ENCODE data around the gene MCTP1.

The MCTP1 gene

DNA sequence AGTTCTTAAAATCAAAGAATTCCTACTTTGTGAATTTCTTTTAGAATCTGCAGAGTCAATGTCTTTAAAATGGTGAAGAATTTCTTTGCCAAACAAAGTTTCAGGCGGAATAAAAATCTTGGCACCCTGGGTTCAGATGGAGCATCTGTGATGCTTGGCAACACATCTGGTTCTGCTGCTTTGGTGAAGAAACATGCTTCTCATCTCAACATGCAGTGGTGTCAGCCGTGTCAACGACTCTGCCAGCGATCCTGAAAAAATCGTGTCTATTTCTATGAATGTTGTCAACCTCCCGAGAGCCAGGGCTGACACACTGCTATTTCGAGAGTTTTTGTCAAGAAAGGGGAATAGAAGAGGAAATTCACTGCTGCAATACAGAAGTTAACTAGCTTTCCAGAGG is 514.9 kb downstream of the MCTP1 start:
- no peak for DNase-seq (ENCODE audit: low read depth, low spot score)

DNA sequence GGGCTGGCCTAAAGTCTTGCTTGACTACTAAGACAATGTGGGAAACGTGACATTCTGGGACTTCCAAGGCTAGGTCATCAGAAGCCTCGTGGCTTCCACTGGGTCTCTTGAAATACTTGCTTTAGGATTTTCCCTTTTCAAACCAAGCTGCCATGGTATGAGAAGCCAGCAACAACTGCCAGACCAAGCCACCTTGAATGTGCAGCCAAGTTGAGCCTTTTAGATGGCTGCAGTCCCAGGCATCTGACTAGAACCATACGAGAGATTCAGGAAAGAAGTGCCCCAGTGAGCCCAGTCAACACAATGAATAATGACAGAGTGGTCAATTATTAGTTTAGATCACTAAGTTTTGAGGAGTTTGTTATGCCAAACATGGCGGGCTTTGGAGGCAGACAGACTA is 523.1 kb downstream of the MCTP1 start:
- DNase-seq (ENCODE audit: low read depth, low spot score) = no peak

DNA sequence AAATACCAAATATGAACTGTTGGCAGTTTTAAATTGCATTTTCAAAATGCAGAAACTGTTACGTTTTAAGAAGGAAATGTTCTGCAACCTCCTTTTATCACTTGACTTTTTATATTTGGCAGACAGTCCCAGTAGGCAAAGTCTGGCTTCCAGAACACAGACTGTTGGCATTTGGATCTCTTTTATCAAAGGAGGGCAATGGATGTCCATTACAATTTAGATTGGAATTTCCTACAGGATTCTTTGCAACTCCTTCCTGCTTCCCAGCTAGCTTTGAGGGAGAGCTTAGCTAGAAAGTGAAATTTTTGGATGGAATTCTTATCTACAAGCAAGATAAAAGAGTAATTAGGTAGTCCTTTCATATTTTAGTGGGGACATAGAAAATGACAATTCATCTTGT is 523.8 kb downstream of the MCTP1 start:
- DNase-seq (ENCODE audit: low read depth, low spot score) = no peak

DNA sequence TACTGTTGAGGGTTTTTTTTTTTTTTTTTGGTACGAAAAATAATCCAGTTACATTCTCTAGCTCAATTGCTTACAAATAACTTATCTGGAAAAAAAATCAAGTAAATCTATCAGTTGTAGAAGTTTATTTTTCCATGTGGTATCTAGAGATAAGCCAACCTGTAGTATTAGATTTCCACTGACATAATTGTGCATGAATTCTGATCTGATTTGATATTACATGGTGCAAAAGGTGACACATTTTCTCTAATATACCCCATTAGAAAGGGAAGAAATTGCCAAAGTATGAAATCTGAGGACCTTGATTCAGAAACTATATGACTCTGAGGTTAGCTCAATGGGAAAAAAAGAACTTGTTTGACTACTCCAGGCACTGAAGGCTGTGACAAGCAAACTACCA is 524.9 kb downstream of the MCTP1 start:
- DNase-seq (ENCODE audit: low read depth, low spot score) = no peak

DNA sequence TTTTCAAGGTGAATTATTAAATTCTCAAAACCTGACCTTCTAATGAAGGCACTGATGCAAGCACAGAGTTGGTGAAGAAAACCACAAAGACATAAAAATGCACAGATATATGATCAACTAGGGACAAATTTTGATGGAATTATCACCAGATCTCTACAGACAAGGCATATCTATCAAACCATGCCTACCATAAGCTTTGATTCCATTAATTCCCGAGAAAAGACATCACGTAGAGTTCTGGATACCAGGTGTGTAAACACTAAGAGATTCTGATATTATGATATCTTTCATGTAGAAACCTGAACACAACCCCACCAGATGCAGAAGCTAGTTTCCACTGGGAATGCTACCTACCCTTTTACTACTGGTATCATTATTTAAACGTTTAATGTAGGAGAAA is 525.9 kb downstream of the MCTP1 start:
- DNase-seq (ENCODE audit: low read depth, low spot score) = no peak

DNA sequence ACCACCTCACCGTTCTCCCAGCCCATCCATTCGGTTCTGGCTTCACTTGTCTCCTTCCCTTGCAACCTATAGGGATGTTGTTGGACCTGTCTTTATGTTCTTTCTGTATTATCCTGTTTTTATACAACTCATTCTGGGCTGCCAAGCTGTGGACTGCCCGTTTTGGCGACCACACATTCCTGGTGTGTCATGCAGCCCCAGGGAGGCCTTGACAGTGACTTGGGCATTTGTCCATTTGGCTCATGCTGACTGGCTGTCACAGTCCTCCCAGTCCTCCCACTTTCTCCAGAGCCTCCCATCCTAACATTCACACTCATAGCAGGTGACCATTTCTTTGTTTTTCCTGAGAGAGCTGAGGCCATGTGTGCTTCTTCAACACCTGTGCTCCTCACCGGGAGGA is 530.1 kb downstream of the MCTP1 start:
- DNase-seq (ENCODE audit: low read depth, low spot score) = peak; percentile 20

DNA sequence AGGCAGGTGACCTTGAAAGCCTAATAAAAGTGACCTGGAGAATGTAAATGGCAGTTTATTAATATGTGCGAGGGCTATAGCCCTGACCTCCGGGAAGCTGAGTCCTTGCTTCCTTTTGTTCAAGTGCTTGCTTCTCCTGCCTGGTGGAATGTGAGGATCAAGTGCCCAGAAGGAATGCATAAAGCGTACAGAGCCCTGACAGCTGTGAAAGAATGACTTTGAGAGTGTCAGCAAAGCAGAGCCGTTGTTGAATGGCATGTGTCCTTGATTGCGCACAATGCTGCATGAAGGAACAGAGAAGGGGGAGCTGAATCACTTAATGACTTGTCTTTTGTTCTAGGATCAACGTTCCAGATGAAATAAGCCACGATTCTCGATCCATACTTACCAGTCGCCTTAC is 533.4 kb downstream of the MCTP1 start:
- DNase-seq (ENCODE audit: low read depth, low spot score) = peak; percentile 39

DNA sequence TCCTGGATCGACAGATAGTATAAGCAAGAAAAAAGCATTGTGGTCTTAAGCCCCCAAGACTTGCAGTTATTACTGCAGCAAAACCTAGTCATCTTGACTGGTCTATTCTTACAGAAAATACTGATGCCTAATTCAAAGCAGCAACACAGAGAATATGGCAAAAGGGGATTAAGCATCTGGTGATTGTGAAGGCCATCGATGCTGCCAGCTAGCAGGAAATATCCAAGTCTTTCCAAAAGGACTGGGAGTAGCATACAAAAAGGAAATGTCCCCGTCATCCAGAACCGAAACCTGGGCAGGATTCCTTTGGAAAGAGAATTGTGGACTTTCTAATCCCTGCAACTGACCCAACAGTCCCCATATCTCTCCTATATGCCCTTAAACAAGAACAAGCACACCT is 534.2 kb downstream of the MCTP1 start:
- no peak for DNase-seq (ENCODE audit: low read depth, low spot score)

DNA sequence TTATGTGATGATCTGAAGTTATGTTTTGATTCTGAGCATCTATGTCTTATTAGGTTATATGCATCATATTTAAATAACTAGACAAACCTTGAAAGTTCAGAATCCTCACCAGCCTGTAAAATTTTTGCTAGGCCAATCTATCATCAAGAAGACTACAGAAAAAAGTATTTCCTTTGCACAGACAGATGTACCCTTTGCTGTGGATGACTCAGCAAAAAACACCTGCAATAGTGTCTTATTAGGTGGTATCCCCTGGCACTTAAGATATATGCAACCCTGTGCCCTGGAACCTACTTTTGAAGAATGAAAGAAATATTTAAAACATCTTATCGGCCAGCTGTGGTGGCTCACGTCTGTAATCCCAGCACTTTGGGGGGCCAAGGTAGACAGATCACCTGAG is 535.9 kb downstream of the MCTP1 start:
- DNase-seq (ENCODE audit: low read depth, low spot score) = no peak

DNA sequence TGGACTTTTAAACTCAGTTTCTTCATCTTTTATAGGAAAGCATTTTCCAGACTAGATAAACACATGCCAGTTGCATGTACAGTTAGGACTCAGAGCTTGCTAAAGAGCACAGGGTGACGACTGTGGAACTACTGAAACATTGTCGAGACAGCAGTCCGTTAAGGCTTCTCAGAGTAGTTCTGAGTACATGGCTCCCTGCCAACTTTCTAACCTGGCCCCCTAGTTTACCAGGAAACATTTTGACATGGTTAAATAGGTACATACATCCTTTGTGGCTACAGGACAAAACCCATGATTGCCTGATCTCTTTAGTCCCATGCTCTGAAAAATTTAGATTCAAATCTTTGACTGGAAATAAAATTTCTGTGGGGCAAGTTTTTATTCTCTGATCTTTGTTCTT is 536.7 kb downstream of the MCTP1 start:
- DNase-seq (ENCODE audit: low read depth, low spot score) = no peak

DNA sequence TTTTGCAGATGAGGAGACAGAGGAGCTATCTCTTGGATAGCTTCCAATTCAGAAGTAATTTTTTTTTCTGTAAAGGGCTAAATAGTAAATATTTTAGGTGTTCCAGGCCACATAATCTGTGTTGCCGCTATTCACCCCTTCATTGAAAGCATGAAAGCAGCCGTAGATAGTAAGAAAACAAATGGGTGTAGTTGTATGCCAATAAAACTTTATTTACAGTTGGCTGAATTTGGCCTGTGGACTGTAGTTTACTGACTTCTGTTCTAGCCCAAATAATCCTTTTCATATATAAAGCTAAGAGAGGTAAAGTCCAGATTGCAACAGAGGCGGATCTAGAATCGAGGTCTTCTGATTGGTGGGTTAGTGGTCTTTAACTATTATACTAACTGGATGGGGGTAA is 537.5 kb downstream of the MCTP1 start:
- no peak for DNase-seq (ENCODE audit: low read depth, low spot score)

DNA sequence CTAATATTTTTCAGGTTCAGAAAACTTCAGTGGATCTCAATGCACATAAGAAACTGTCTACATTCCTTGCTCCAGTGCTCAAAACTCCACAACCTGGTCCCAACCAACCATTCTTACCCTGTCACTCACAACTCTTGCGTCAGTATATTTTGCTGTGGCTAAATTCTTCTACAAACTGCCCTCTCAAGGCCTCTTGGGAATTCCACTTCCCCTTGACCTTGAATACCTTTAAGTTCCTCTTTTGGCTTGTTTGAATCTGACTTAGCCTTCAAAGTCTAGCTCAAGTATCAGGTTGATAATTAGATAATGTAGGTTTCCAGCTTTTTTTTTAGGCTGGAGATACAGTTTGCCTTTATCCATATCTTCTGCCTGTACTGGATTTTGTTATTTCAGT is 538.2 kb downstream of the MCTP1 start:
- peak; percentile 20 for DNase-seq (ENCODE audit: low read depth, low spot score)

DNA sequence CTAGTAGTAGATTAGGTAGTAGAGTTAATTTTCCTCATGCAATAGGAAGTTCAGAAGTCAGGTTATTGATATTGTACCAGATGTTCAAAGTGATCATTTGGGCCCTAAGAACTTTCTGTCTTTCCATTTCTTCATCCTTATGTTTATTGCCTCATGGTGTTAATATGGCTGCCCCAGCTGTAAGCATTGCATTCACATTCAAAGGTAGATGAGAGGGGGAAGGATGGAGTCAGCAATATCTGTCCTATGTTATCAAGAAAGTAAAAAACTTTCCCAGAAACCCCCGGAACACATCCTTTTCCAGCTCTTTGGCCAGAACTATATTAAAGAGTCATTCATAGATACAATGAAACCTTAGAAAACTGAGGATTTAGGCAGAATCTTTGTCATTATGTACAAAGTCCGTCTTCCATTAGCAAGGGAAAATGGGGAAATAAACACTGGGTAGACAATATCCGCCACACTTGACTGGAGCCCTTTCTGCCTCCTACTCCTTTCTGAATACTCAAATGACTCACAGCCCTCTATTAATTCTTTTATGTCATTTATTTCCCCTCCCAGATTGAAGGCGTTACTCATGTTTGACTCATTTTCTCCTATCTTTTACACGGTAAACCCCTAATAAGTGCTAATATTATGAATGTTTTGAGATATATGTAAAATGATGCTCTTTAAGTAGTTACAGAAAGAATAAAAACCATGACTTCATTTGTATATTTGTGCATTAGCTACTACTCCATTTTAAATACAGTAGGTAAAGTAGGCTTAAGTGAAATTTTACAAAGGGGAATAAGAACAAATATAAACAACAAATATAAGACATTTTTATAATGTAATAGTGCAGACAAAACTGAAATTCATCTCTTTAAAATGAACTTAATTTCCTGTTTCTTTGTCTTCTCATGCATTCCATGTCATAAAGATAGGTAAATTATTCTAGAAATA is 538.8 kb downstream of the MCTP1 start:
- peak; percentile 53 for DNase-seq (ENCODE audit: low read depth, low spot score)

DNA sequence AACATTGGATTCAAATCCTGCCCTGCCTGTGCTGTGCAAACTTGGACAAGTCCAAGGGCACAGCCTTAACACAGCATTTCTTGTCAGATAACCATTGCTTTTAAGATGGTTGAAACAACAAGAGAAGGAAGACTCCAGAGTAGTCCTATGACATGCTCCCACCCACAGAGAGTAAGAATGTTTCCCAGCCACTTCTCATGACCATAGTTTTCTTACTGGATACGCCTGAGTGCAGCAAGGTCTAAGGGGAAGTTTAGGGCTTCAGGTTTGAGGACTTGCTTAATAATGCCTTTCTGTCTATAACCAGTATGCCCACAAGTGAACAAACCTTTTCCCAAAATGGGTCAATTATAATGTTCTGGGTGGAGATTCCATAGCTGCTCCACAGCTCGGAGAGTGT is 540.0 kb downstream of the MCTP1 start:
- DNase-seq (ENCODE audit: low read depth, low spot score) = no peak

DNA sequence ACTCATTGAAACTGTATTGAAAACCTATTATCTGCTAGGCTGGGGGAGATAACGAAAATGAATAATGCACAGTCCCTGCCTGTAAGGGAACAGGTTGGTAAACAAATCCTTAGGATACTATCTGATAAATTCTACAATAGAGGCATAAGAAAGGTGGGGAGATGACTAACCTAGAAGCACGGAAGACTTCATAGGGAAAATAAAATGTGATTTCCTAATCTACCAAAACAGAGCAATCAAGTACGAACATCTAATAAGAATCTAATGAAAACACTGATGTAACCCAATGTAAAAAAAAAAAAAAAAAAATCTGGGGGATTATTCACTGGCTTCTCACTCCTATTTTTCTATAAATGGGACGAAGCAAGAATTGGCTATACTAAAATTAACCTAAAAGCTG is 542.0 kb downstream of the MCTP1 start:
- DNase-seq (ENCODE audit: low read depth, low spot score) = no peak

DNA sequence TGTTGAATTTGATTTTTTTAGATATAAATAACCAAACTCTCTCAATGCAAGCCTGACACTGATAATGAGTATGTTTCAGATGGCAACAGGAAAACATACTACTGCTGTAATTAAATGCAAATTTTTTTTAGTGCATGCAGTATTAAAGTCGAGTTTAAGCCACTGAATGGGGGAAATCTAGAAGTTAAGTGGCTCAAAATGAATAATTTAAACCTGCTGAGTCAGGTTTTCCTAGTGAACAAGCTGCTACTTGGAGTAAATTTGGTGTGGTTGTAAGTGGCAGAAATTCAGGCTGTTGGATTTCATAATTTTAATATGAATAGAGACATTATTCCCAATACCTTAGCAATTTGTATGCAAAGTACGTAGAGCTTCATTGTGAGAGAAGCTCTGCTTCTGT is 544.6 kb downstream of the MCTP1 start:
- no peak for DNase-seq (ENCODE audit: low read depth, low spot score)

DNA sequence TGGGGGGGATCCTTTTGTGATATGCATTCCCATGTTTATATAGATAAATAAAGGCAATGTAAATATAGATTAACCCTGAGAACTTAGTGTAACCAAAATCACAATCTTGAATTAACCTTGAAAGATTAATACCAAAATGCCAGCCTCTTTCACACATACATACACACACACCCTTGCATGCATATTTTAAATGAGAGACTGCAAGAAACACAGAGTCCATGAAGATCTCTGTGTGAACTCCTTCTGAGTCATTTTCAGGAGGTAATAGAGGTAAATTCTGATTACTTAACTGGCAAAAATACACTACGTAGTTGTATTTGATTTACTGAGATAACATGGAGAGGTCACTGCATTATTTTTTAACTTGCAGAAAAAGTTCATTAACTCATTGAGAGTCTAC is 548.4 kb downstream of the MCTP1 start:
- DNase-seq (ENCODE audit: low read depth, low spot score) = no peak

DNA sequence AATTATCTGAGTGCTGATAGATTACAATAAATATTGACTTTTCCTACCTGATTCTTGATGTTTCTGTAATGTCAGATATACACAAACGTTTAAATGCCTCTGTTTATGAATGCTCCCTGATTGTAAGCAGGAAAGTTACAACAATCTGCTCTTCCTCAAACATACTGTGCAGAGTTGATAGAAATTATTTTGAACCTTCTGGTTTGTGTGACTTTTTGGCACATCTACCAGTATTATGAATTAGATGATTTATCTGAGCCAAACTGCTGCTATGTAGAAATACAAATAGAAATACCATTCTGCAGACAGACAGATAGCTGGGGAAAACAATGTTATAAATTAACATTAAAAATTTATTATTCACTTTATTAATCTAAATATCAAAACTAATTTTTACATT is 553.4 kb downstream of the MCTP1 start:
- DNase-seq (ENCODE audit: low read depth, low spot score) = no peak

DNA sequence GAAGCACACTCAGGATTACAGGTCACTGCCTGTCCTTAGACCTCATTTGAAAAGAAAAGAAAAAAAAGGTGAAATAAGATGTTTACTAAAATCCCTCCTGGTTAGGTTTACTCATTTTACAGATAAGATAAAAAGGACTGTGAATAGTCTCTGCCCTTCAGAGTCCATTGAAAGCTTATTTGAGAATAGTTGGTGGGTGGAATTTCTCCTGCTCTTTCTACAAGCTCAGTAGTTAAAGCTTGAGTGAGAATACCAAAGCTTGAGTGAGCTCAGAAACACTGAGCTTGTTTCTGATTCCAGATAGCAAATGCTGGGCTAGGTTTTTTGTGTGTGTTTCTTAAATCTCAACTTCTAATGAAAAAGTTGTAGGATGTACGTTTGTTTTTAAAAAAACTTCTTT is 559.8 kb downstream of the MCTP1 start:
- DNase-seq (ENCODE audit: low read depth, low spot score) = no peak

DNA sequence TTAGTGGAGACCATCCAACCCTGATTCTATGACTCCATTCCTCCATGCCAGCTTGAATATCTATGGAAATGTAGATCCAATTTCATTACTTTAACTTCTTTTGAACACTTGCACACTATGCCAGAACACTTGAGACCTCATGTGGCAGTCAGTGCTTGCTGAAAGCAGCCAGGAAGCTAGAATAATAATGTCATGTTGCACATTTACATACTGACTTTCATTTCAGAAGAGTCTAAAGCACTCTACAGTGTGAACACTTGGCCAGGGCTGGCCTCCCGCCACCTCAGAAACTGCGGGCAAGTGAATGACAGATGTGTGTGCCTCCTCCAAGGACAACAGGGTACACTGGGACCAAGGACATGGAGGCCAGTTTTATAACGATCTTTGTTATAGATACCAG is 569.1 kb downstream of the MCTP1 start:
- DNase-seq (ENCODE audit: low read depth, low spot score) = no peak

DNA sequence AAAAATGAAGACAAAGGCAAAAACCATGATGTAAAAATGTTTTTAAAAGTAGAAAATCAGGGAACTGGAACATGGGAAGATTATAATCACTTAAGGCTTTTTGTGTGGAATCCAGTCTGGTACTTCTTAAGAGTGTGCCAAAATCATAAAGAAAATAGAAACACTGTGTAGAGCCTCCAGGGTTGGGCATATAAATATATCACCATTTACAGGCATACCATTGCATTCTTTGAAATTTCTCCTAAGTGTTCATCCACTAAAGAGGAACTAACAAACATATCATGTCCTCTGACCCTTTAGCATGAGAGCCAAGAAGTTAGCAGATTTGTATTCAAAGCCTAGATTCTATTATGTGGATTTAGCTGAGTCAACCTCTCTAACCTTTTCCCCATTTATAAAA is 573.1 kb downstream of the MCTP1 start:
- no peak for DNase-seq (ENCODE audit: low read depth, low spot score)

DNA sequence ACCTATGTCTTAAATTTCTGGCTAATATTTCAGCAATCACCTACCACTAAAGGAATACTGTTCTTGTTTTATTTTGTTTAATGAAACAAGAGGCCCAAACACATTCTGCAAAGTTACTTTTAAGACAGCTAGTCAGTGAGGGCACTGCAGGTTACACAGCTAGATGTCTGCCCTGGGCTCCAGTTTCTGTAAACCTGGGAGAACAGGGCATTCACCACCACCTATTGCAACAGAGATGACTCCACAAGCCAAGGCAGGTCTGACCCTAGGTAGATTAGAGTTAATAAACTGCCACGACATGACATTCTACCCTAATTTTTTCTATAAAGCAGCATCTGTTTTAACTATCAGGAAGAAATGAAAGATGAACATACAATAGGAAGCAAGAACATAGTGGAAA is 575.6 kb downstream of the MCTP1 start:
- DNase-seq (ENCODE audit: low read depth, low spot score) = no peak

DNA sequence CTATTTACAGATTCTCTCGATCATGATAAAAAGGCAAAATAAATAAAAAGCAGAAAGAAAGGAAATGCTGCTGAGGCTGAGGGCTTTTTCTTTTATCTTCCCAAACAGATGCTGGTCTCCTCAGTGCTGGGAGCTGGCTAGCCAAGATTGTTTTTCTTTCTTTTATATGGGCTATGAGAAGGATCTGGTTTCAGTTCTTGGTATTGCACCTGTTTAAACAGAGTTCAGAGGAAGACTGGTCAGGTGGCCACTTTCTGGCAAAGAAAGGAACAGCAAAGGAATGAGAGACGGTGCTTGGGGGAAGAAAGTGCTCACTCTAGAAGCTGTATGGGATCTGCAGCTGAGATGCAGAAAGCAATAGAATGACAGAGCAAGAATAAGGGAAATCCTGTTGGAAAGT is 577.5 kb downstream of the MCTP1 start:
- peak; percentile 11 for DNase-seq (ENCODE audit: low read depth, low spot score)

DNA sequence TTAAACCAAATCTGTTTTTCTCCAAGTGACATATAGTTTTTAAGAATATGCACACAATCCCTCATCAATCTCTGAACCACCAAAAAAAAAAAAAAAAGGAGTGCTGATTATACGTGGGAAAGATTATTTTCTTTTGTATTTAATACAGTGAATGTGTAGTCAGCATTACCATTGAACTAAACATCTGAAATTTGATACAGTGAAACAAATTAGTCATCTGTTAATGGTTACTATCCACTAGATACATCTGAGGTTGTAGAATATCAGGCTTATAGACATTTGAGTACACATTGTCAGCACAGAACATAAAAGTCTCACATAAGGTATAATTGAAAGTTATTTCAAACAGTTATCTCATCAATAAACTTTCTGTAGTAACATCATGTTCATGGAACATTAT is 579.5 kb downstream of the MCTP1 start:
- DNase-seq (ENCODE audit: low read depth, low spot score) = no peak

Data from astrocyte of the hippocampus (primary cell).